GM21529 (cell line): ENCODE data around the gene DDX11.
"Not testable (repeated sequence)": the region's sequence is repeated elsewhere in the genome, so short reads cannot be mapped to it uniquely, and the experiment has no call there.

Experiments used
- ATAC-seq: cut with Tn5 transposase; IDR thresholded peaks from one replicate; pipeline ENCODE4 v1.9.1; 2021; ENCODE audit not compliant: unreplicated experiment

DDX11 gene

DNA sequence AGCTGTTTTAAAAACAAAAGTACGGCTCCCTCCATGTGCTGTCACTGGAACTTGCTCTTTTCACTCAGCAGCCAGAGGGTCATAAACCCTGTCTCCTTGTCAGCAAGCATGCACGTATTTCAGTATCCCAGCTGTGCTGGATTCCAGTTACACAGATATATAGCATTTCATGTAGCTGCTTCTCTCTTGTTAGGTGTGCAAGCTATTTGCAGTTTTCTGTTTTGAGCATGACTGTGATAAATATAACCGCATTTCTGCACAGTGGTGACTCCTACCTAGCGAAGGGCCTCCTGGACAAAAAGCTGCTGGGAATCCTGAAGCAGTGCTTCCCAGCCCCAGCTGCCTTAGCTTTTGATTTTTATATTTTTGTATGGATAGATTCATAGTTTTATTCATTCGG lies 24.7 kb downstream of the DDX11 start:
- ATAC-seq: not testable (repeated sequence)

DNA sequence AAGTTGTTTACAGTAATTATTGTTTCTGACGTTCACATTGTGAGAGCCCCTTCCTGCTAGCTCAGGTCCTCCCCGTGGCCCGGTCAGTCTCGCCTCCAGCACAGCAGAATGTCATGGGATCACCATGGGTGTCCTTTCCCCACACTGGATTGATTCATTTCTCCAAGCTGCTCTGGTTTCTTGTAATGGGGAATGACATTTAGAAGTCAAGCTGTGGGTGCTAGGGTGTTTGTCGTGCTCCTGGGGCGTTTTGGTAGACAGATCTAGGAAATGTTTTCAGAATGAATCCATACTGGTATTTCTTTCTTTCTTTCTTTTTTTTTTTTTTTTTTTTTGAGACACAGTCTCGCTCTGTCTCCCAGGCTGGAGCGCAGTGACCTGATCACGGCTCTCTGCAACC lies 25.1 kb downstream of the DDX11 start:
- not testable (repeated sequence) for ATAC-seq

DNA sequence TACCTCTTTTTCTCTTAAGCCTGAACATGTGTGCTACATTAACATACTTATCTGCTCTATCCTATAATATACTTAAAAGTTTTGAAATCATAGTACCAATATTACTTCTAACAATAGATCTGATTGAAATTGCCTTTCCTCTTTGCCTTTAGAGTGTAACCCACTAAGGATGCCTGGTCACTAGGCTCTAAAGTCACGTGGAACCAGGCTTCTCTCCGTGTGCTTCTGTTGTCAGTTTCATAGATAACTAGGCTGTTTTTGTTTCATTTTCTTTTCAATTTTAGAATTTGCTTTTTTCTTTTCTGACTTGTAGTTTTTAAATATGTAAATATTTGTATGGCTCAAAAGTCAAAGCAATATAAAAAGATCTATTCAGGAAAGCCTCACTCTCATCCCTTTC lies 25.8 kb downstream of the DDX11 start:
- ATAC-seq: not testable (repeated sequence)

DNA sequence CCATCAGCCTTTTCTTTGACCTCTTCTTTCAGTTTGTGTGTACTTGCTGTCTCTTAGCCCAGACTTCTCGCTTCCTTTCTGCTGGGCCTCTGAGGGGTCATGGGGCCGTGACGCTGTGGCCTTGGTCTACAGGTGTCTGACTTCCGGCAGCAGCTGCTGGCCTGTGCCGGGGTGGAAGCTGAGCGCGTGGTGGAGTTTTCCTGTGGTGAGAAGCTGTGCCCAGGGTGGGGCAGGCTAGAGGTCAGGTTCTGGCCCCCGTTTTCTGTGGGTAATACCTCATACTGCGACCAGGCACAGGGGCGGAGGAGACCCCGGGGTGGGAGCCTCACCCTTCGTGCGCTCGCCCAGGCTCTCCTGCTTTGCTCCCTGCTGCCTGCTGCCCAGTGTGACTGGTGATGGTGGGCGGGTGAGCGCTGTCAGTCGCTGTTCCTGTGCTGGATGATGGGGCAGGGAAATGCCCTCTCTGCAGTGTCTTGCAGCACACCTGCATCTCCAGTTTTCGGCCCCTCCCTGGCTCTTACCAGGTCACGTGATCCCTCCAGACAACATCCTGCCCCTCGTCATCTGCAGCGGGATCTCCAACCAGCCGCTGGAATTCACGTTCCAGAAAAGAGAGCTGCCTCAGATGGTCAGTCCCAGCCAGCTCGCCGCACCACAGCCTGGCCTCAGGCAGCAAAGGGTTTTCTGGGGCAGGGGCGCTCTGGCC lies 27.0 kb downstream of the DDX11 start:
- ATAC-seq: peak; percentile 94

DNA sequence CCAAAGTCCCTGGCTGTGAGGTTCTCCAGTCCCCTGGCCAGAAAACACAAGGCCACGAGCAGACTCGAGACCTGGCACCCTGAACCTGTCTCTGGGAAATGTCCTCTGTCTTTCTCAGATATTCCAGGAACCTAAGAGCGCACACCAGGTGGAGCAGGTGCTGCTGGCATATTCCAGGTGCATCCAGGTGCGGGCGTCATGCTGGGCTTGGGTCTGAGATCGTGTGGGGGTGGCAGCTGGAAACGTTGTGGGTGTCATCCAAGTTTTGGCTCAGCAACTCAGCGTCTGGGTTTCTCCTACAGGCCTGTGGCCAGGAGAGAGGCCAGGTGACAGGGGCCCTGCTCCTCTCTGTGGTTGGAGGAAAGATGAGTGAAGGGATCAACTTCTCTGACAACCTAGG lies 28.5 kb downstream of the DDX11 start:
- not testable (repeated sequence) for ATAC-seq

DNA sequence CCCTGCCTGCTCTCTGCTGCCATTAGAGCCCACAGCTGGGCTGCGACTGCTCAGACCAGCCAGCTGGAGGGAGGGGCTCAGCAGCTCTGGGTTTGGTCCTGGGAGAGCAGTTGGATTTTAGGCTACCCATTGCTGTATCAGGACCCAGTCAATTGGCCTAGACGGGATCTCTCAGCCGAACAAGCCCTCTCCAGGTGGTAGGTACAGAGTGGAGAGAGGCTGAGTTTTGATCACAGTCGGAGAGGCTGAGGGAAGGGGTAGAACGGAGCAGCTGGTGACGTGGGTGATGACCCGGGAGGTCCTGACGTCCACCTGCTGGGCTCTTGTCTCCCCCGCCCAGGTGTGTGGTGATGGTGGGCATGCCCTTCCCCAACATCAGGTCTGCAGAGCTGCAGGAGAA lies 28.9 kb downstream of the DDX11 start:
- ATAC-seq: not testable (repeated sequence)

DNA sequence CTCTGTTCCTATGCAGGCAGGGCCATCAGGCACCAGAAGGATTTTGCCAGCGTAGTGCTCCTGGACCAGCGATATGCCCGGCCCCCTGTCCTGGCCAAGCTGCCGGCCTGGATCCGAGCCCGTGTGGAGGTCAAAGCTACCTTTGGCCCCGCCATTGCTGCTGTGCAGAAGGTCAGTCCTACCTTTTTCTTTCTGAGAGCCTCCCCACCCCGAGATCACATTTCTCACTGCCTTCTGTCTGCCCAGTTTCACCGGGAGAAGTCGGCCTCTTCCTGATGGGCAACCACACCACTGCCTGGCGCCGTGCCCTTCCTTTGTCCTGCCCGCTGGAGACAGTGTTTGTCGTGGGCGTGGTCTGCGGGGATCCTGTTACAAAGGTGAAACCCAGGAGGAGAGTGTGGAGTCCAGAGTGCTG lies 29.9 kb downstream of the DDX11 start:
- ATAC-seq: not testable (repeated sequence)

DNA sequence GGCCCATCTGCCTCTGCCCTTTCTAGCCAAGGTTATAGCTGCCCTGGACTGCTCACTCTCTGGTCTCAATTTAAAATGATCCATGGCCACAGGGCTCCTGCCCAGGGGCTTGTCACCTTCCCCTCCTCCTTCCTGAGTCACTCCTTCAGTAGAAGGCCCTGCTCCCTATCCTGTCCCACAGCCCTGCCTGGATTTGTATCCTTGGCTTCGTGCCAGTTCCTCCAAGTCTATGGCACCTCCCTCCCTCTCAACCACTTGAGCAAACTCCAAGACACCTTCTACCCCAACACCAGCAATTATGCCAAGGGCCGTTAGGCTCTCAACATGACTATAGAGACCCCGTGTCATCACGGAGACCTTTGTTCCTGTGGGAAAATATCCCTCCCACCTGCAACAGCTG lies 30.6 kb downstream of the DDX11 start:
- not testable (repeated sequence) for ATAC-seq

DNA sequence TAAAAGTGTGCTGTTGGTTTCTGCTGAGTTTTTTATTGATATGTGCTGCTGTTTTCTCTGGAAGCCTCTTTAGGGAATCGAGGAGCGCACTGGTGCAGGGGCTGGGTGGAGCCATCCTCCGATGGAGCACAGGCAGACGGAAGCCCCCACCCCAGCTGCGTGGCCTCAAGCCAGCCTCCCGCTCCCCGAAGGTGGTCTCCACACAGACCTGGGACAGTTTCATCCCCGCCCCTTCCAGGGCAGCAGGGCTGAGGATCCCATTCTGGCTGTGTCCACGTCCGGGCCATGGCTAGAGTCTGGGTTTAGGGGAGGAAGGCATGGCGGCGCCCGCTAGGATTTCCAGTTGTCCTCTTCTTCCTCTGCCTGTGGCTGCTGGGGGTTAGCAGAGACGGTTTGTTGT lies 31.1 kb downstream of the DDX11 start:
- not testable (repeated sequence) for ATAC-seq

DNA sequence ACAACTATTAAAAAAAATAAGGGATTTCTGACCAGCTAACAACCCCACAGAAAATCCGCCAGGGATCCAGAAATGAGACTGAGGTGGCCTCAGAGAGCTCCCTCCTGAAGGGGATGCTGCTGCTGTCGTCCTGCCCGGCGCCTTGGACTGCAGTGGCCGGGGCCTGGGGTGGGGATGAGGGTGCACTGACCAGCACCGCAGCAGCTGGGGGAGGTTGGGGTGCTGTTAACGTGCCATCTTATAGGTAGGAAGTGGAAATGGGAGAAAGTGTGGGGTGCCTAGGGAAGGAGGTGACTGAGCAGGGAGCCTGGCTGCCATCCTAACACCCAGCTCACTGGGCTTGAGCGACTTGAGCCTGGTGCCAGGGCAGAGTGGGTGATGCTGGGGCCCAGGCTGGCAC lies 32.0 kb downstream of the DDX11 start:
- ATAC-seq: no peak

DNA sequence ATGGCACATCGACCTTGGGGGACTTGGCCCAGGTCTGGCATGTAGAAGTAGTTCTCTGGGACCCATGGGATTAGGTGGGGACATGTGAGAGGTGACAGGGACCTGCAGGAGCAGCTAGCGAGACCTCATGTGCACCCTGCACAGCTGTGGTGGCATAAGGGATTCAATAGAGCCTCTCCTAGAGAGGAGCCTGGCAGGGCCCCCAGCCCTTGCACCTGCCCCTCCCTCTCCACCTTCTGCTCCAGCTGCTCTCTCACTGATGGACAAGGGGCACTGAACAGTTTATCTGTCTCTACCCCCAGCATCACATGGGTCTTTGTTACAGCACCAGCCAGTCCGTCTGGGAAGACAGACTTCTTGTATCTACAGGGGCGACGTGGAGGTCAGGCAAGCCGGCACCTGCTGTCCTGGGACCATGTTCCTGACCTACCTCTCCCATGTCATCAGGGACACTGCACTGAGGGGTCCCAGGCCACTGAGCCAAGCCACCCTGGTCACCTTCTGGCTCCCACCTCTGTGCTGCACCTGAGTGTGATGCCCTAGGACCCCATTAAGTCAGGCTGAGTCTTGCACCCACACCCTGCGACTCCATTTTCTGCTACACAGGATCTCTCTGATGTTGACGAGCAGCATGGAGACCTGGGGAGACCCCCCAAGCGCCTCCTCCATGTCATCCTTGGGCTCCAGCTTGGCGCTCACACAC lies 32.6 kb downstream of the DDX11 start:
- no peak for ATAC-seq

DNA sequence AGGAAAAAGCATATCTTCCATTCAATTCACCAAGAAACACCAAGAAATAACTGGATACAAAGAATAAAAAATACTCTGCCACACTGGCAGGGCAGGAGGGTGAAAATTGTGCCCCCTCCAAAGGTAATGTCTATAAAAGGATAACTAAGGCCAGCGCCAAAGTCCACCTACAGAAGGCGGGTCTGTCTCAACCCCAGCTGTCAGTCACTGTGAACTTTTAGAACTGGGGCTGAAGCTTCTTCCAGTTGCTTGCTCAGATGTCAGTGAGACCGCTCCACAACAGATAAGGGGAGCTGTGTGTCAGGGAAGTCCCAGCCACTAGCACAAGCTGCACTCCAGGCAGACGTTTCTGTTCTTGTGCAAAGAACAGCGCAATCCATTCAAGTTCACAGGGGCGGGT lies 36.1 kb downstream of the DDX11 start:
- not testable (repeated sequence) for ATAC-seq

DNA sequence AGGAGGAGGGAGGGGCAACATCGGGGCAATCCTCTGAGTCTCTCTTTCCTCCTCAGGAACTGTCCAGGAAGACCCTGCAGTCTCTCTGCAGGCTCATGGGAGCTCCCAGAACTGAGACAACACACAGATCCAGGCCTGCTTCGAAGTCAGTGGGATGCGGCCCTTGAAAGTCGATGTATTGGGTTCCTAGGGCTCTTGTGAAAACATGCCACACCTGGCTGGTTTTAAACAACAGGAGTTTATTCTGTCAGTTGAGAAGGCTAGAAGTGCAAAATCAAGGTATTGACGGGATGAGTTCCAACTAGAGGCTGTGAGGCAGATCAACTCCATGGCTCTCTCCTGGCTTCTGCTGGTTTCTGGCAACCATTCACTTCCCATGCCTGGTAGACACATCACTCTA lies 36.6 kb downstream of the DDX11 start:
- not testable (repeated sequence) for ATAC-seq

DNA sequence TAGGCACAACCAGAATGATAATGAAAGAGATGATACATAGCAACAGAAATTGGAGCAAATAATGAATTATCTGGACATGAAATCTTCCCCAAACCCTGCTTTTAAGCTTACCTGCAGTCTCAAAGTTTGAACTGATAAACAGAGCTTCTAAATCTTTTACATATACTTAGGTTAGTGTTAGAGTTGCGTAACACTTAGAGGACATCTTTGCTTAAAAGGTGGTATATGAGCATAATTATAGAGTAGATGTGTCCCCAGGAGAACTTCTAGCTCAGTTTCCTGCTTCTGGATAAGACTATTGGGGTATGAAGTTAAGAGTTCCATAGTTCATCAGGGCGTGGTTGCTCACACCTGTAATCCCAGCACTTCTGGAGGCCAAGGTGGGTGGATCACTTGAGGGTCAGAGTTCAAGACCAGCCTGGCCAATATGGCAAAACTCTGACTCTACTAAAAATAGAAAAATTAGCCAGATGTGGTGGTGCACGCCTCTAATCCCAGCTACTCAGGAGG lies 41.5 kb downstream of the DDX11 start:
- ATAC-seq: not testable (repeated sequence)

DNA sequence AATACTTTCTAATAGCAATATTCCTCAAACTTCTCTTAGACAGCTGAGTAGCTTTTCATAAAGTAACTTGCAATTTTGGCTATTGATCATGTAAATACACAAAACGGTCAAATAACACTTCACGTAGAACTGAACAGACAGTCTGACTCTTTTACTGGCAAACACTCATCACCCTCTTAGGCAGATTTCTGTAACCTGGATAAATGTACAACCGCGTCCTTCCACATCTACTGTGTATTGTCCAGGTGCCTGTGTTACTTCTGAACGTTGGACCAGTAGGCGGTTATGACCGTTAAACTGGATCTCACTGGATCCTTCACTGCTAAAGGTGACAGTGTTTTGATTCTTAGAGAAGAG lies 43.2 kb downstream of the DDX11 start:
- ATAC-seq: not testable (repeated sequence)

DNA sequence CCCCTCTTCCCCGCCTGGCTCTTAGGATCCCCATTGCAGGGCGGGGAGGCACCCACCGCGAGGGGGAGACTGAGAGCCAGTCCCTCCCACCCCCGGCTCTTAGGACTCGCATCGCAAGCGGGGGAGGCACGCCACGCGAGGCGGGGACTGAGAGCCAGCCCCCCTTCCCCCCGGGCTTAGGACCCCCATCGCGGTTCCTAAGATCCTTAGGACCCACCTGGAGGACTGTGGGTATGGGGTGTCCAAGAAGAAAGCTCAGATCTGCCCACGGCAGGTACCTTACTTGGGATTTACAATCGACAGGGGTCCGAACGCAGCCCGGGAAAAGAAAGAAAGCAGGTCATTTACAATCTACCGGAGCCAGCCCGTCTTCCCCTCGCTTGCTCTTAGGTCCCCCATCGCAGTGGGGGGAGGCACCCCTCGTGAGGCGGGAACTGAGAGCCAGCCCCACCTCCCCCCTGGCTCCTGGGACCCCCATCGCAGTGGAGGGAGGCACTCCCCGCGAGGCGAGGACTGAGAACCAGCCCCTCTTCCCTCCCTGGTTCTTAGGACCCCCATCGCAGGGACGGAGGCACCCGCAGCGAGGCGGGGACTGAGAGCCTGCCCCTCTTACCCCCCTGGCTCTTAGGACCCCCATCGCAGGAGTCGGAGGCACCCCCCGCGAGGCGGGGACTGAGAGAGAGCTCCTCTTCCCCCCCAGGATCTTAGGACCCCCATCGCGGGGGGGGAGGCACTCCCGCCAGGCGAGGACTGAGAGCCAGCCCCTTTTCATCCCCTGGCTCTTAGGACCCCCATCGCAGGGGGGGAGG lies 43.7 kb downstream of the DDX11 start:
- ATAC-seq: peak; percentile 56

DNA sequence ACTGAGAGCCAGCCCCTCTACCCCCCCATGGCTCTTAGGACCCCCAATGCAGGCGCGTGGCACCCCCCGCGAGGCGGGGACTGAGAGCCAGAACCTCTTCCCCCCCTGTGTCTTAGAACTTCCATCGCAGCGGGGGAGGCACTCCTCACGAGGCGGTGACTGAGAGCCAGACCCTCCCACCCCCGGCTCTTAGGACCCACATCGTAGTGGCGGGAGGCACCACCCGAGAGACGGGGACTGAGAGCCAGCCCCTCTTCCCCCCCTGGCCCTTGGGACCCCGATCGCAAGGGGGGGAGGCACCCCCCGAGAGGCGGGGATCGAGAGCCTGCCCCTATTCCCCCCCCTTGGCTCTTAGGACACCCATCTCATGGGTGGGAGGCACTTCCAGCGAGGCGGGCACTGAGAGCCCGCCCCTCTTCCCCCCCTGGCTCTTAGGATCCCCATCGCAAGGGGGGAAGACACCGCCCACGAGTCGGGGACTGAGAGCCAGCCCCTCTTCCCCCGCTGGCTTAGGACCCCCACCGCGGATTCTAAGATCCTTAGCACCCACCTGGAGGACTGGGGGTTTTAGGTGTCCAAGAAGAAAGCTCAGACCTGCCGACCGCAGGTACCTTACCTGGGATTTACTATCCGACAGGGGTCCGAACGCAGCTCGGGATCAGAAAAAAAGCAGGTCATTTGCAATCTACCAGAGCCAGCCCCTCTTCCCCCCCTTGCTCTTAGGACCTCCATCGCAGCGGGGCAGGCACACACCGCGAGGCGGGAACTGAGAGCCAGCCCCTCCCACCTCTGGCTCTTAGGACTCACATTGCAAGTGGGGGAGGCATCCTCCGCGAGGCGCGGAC lies 44.9 kb downstream of the DDX11 start:
- peak; percentile 44 for ATAC-seq

DNA sequence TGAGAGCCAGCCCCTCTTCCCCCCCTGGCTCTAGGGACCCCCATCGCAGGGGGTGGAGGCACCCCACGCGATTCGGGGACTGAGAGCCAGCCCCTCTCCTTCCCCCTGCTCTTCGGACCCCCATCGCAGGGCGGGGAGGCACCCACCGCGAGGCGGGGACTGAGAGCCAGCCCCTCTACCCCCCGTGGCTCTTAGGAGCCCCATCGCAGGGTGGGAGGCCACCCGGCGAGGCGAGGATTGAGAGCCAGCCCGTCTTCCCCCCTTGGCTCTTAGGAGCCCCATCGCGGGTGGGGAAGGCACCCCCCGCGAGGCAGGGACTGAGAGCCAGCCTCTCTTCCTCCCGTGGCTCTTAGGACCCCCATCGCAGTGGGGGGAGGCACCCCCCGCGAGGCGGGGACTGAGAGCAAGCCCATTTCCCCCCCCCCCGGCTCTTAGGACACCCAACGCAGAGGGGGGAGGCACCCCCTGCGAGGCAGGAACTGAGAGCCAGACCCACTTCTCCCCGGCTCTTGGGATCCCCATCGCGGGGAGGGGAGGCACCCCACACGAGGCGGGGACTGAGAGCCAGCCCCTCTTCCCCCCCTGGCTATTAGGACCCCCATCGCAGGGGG lies 45.6 kb downstream of the DDX11 start:
- no peak for ATAC-seq

DNA sequence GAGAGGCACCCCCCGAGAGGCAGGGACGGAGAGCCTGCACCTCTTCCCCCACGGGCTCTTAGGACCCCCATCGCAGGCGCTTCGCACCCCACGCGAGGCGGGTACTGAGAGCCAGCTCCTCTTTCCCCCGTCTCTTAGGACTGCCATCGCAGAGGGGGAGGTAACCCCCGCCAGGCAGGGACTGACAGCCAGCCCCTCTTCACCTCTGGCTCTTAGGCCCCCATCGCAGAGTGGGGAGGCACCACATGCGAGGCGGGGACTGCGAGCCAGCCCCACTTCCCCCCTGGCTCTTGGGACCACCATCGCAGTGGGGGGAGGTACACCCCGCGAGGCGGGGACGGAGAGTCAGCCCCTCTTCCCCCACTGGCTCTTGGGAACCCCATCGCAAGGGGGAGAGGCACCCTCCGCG lies 46.1 kb downstream of the DDX11 start:
- no peak for ATAC-seq

DNA sequence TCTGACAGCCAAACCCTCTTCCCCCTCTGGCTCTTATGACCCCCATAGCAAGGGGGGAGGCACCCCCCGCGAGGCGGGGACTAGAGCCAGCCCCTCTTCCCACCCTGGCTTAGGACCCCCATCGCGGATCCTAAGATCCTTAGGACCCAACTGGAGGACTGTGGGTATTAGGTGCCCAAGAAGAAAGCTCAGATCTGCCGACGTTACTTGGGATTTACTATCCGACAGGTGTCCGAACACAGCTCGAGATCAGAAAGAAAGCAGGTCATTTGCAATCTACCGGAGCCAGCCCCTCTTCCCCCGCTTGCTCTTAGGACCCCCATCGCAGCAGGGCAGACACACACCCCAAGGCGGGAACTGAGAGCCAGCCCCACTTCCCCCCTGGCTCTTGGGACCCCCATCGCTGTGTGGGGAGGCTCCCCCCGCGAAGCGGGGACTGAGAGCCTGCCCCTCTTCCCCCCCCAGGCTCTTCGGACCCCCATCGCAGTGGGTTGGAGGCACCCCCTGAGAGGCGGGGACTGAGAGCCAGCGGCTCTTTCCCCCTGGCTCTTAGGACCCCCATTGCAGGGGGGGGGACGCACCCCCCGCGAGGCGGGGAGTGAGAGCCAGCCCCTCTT lies 46.8 kb downstream of the DDX11 start:
- no peak for ATAC-seq
